BE2C (cell line): ENCODE measurements around the gene RAB11FIP3.

ENCODE experiments used
- DNase-seq: peaks from one replicate; pipeline ENCODE4 v3.0.0-alpha.2; 2020
- H3K27me3 ChIP-seq: fragments of 250-450 bp; sonication (Bioruptor Pico); 2 replicates; pipeline ENCODE4 v1.5.1; 2020; ENCODE audit warnings: mild to moderate bottlenecking
- H3K36me3 ChIP-seq: fragments of 250-450 bp; sonication (Bioruptor Pico); 2 replicates; pipeline ENCODE4 v1.5.1; 2020; ENCODE audit warnings: mild to moderate bottlenecking
- H3K4me1 ChIP-seq: fragments of 250-450 bp; sonication (Bioruptor Pico); 2 replicates; pipeline ENCODE4 v1.5.1; 2020
- H3K4me3 ChIP-seq: 2 replicates; pipeline ENCODE4 v1.5.1; 2011; ENCODE audit warnings: low read depth, low read length
- H3K9me3 ChIP-seq: fragments of 250-450 bp; sonication (Bioruptor Pico); 2 replicates; pipeline ENCODE4 v1.5.1; 2020
- TF ChIP-seq, protein P1 (sequence below): IDR thresholded peaks from 2 replicates; pipeline ENCODE4 v1.5.1; 2012; ENCODE audit warnings: mild to moderate bottlenecking, low read depth, low read length

The RAB11FIP3 gene

DNA sequence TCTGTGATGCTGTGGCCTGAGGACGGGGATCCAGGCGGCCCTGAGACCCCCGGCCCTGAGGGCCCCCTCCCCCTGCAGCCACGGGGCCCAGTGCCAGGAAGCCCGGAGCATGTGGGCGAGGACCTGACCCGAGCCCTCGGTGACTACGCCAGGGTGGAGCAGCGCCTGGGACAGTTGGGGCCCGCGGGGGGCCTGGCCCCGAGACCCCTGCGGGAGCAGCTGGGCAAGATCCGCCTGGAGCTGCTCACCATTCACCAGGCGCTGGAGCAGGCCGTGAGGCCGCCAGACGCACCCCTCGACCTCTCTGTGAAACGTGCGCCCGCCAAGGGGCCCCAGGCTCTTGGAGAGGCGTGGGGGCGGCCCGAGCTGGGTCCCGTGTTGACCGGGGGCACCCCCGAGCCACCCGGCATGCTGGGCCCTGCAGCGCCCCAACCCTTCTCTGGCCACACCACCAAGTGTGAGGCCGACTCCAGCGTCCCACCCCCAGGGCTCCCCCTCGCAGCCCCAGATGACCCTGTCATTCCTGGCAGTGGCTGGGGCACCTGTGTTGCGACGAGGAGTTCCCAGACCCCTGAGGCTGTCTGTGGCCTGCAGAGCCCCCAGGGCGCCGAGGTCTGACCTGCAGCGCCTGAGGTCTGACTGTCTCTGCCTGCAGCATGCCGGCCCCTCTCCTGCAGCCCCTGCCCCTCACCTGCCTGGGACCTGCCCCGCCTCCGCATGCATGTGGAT, 139.4 kb downstream of the RAB11FIP3 start:
- TF ChIP-seq, protein P1, sequence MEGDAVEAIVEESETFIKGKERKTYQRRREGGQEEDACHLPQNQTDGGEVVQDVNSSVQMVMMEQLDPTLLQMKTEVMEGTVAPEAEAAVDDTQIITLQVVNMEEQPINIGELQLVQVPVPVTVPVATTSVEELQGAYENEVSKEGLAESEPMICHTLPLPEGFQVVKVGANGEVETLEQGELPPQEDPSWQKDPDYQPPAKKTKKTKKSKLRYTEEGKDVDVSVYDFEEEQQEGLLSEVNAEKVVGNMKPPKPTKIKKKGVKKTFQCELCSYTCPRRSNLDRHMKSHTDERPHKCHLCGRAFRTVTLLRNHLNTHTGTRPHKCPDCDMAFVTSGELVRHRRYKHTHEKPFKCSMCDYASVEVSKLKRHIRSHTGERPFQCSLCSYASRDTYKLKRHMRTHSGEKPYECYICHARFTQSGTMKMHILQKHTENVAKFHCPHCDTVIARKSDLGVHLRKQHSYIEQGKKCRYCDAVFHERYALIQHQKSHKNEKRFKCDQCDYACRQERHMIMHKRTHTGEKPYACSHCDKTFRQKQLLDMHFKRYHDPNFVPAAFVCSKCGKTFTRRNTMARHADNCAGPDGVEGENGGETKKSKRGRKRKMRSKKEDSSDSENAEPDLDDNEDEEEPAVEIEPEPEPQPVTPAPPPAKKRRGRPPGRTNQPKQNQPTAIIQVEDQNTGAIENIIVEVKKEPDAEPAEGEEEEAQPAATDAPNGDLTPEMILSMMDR: no peak
- Histone ChIP-seq H3K4me3 (peak overlapping the region; percentile 36), H3K4me1 (peaks cover 40% of the 10 kb centered on the region), H3K9me3 (no peaks in the 10 kb centered on the region), H3K36me3 (no peaks in the 10 kb centered on the region), H3K27me3 (peaks cover 17% of the 10 kb centered on the region)
- no peak for DNase-seq

DNA sequence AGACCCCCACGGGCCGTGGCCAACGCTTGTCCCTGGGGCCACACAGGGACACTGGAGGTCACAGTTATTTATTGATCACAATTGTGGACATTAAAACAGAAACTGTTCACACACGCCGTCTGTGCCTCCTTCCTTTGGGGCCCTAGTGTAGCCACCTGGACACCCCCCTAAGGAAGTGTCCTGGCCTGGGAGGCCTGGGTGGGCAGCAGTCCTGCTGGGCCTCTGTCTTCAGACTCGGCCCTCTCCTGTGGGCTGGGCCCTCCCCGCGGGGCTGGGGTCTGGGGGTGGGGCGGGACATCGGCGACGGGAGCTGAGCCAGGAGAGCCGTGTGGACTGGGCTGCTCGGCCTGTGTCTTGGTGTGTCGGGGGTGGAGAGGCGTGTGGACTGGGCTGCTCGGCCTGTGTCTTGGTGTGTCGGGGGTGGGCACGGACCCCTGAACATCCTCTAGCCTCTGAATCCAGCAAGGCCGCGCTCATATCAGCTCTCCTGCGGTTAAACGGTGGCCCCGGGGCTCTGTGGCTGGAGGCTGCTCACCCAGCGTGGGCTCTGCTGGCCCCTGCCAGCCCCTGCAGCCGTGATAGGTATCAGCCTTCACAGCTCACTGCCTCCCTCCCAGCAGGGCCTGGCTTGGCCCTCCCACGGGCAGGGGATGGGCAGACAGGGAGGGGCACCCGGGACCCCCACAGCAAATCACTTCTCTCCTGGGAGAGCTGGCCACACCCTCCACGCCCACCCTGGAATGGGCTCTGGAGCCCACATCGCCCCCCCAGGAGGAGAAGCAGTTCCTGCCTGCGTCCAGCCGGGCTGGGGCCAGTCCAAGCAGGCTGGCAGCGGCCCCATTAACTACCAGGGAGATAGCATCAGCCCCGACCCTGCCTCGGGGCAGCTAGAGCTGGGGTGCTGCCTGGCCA, 140.2 kb downstream of the RAB11FIP3 start:
- peak overlapping the region; percentile 44 for H3K4me3 ChIP-seq
- no peaks in the 10 kb centered on the region for H3K9me3 ChIP-seq
- peaks cover 9% of the 10 kb centered on the region for H3K27me3 ChIP-seq
- H3K36me3 ChIP-seq: no peaks in the 10 kb centered on the region
- DNase-seq: peak; percentile 97
- TF ChIP-seq, protein P1: no peak
- H3K4me1 ChIP-seq: peaks cover 40% of the 10 kb centered on the region

DNA sequence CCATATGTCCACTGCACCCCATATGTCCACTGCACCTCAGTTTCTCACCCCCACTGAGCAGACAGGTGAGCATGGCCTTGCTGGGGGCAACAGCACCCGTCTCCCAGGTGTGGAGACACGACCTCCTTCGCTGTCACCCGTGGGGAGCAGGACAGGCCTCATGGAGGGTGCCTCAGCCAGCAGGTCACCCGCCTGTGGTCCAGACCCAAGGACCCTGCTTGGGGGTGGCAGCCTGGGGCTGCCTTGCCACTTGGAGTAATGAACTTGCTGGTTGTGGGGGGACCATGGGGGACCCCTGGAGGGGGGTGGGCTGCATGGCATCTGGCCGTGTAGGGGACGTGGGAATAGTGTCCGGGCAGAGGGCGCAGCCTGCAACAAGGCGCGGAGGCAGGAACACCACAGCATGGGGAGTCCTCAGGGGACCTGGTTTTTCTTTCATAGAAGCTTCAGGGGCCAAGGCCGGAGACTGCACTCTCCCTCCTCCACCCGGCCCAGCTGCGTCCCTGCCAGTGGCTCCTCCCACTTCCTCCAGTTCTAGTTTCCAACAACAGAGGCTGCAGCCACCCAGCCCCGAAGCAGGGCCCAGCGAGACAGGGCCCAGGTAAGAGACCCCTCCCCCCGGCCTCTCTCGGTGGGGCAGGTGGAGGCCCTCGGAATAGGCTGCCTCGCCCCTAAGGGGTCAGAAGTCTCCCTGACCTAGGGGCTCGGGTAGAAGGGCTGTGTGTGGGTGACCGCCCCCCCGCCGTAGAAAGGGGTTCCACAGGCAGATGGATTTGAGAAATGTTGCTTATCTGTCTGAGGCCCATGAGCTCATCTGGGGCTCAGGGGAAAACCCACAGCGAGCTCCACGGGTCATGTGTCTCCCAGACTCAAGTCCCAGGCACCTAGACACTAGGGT, 141.3 kb downstream of the RAB11FIP3 start, which contains the start of gene NHLRC4:
Gene NHLRC4, plus strand, starts transcription at position 531 of the 898 bp plus-strand sequence. CDS start 1,043 bp downstream, outside the sequence.
- peaks cover 43% of the 10 kb centered on the region for H3K4me1 ChIP-seq

DNA sequence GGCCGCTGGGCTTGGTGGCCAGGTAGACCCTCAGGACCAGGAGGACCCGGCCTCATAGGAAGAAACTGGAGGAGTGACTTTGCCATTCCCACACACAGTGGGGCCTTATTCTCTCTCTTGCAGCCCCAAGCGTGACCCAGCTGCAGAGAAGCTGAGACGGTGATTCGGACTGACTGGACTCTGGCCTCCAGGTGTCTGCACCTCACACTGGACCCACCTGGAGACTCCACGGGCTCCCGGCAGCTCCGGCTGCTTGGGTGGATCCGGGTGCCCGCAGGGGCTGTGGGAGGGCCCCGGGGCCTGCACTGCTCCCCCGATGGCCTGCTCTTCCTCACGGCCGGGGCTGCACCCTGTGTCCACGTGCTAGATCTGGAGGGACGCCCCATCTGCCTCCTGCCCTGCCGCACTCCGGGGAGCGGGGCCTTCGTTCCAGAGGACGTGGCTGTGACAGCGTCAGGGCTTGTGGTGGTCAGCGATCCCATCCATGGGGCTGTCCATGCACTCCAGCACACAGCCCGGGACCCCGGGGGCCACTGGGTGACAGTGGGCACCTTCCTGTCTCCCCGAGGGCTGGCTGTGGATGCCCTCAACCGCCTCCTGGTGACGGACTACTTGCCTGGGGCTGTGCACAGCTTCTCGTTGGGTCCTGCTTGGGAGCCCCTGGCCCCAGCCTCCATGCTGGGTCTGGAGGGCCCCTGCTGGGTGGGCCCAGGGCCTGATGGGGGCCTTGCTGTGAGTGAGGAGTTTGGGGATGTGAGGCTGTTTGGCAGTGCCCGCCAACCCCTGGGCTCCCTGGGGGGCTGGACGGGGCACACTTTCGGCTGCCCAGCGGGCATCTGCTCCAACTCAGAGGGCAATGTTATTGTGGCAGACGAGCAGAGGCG, 142.2 kb downstream of the RAB11FIP3 start:
- Histone ChIP-seq H3K36me3 (0 out of 2 replicates have a peak, but pooled peaks cover 5% of the 10 kb centered on the region), H3K27me3 (no peaks in the 10 kb centered on the region), H3K9me3 (no peaks in the 10 kb centered on the region), H3K4me1 (peaks cover 47% of the 10 kb centered on the region), H3K4me3 (peak overlapping the region; percentile 44)
- DNase-seq: no peak
- TF ChIP-seq, protein P1: no peak

More for the DNA sequence above, 141.3 kb downstream of the RAB11FIP3 start, which contains the start of gene NHLRC4:
- H3K36me3 ChIP-seq: no peaks in the 10 kb centered on the region
- TF ChIP-seq, protein P1: no peak
- H3K4me3 ChIP-seq: peak within 1 kb of the TSS; percentile 44
- H3K9me3 ChIP-seq: no peaks in the 10 kb centered on the region
- no peaks in the 10 kb centered on the region for H3K27me3 ChIP-seq
- DNase-seq: peak; percentile 92
